Fibroblast of lung (primary cell): ENCODE measurements around the gene DOHH. TPM values are rescaled to one million over a fixed set of nuclear protein-coding genes. Genes with fewer than 3 reads are reported as not detected.

Experiments
- DNase-seq, 2 donors: peaks; one replicate each; pipeline versions ENCODE4 v3.0.0 to v3.0.0-alpha.2; 2010; ENCODE audit warnings: low read depth in 2 of 2
- H2AFZ ChIP-seq: 2 replicates; pipeline ENCODE4 v1.5.1; 2012; ENCODE audit warnings: low read length, control low read depth, inconsistent platforms
- H3K27ac ChIP-seq: 2 replicates; pipeline ENCODE4 v1.5.1; 2011; ENCODE audit warnings: low read length, control low read depth; ENCODE audit not compliant: insufficient read depth
- H3K27me3 ChIP-seq: 2 replicates; pipeline ENCODE4 v1.5.1; 2011; ENCODE audit warnings: mild to moderate bottlenecking, low read length; ENCODE audit not compliant: control insufficient read depth, insufficient read depth
- H3K36me3 ChIP-seq: 2 replicates; pipeline ENCODE4 v1.5.1; 2011; ENCODE audit warnings: low read length; ENCODE audit not compliant: control insufficient read depth, insufficient read depth
- H3K4me1 ChIP-seq: 2 replicates; pipeline ENCODE4 v1.5.1; 2011; ENCODE audit warnings: low read length; ENCODE audit not compliant: control insufficient read depth, insufficient read depth; ENCODE audit errors: extremely low read depth
- H3K4me2 ChIP-seq: 2 replicates; pipeline ENCODE4 v1.5.1; 2011; ENCODE audit warnings: low read length, control low read depth; ENCODE audit not compliant: insufficient read depth; ENCODE audit errors: extremely low read depth
- H3K4me3 ChIP-seq, 4 experiments: fragments of 200-600 bp in 1 of 4; sonication (generic) in 1 of 4; replicated peaks in 1 of 4; 2 replicates each; pipeline ENCODE4 v1.5.1; 2011 to 2016; ENCODE audit warnings: low read length in 4 of 4, low read depth in 3 of 4, mild to moderate bottlenecking in 3 of 4, control low read depth in 2 of 4, inconsistent platforms in 1 of 4, mixed read lengths in 1 of 4; ENCODE audit not compliant: insufficient read depth in 1 of 4; ENCODE audit errors: control extremely low read depth in 1 of 4
- H3K79me2 ChIP-seq: 2 replicates; pipeline ENCODE4 v1.5.1; 2012; ENCODE audit warnings: mild to moderate bottlenecking, low read length, inconsistent platforms; ENCODE audit not compliant: control insufficient read depth, insufficient read depth
- H3K9ac ChIP-seq: 2 replicates; pipeline ENCODE4 v1.5.1; 2011; ENCODE audit warnings: mild to moderate bottlenecking, low read length, control low read depth; ENCODE audit not compliant: insufficient read depth
- H3K9me3 ChIP-seq: 2 replicates; pipeline ENCODE4 v1.5.1; 2012; ENCODE audit warnings: low read depth, low read length; ENCODE audit not compliant: control insufficient read depth, insufficient read depth
- H4K20me1 ChIP-seq: 2 replicates; pipeline ENCODE4 v1.5.1; 2011; ENCODE audit warnings: low read length; ENCODE audit not compliant: control insufficient read depth, insufficient read depth; ENCODE audit errors: extremely low read depth
- CTCF ChIP-seq, 2 donors: IDR thresholded peaks in 1 of 2; conservative IDR thresholded peaks in 1 of 2; 1 replicate in 1 of 2; 2 replicates in 1 of 2; pipeline ENCODE4 v1.5.1; 2011 to 2012; ENCODE audit warnings: low read length in 2 of 2, control low read depth in 1 of 2, inconsistent platforms in 1 of 2, low read depth in 1 of 2, mild to moderate bottlenecking in 1 of 2
- EZH2 ChIP-seq: IDR thresholded peaks from 2 replicates; pipeline ENCODE4 v1.5.1; 2012; ENCODE audit warnings: low read length, control low read depth, mild to moderate bottlenecking; ENCODE audit errors: missing control alignments
- polyA plus RNA-seq, 2 donors: library from polyadenylated mRNA; depleted of rRNA in 1 of 2; stranded (reverse) in 1 of 2; unstranded in 1 of 2; fragments of >200 nt; gene quantifications; 2 replicates each; pipeline ENCODE4 v1.2.1, GENCODE V29; 2011 to 2012; ENCODE audit warnings: missing spikeins in 1 of 2
- total RNA-seq: library from RNA; depleted of rRNA; stranded (reverse); fragments of >200 nt; gene quantifications from 2 replicates; pipeline ENCODE4 v1.2.1, GENCODE V29; 2014

DOHH gene
- total and polyA plus RNA-seq, 2 donors (not counting 1 experiment from before 2014, with no cell fraction given) = 4.1 to 10.1 TPM

GRCh38 chr19:3535235-3535535 lies 34.7 kb upstream of the DOHH start:
- Histone ChIP-seq H3K27me3 (no peaks in the 10 kb centered on the region), H3K79me2 (no peaks in the 10 kb centered on the region), H3K27ac (no peak overlapping the region), H3K4me1 (peaks cover 5% of the 10 kb centered on the region), H3K4me2 (no peak overlapping the region), H4K20me1 (no peaks in the 10 kb centered on the region), H3K9me3 (no peaks in the 10 kb centered on the region), H3K9ac (no peak overlapping the region), H3K36me3 (peaks cover 38% of the 10 kb centered on the region), H3K4me3 (no peak overlapping the region), H2AFZ (no peak overlapping the region)
- no peak for DNase-seq
- no peak for TF ChIP-seq CTCF (conservative IDR thresholded peaks at IDR 0.05 in 1 of 2, IDR thresholded peaks at IDR 0.05 in 1 of 2; ENCODE audit: low read depth in 1 of 2, low read length in 2 of 2)
- TF ChIP-seq EZH2 = no peak

- no peak for DNase-seq
- H3K79me2 ChIP-seq = no peaks in the 10 kb centered on the region
- no peak overlapping the region for H2AFZ ChIP-seq
- no peak overlapping the region for H3K9ac ChIP-seq
- no peaks in the 10 kb centered on the region for H3K9me3 ChIP-seq
- no peak overlapping the region for H3K27ac ChIP-seq
- H4K20me1 ChIP-seq = no peaks in the 10 kb centered on the region
- peaks cover 38% of the 10 kb centered on the region for H3K36me3 ChIP-seq
- TF ChIP-seq EZH2 = no peak
- no peak for TF ChIP-seq CTCF (conservative IDR thresholded peaks at IDR 0.05 in 1 of 2, IDR thresholded peaks at IDR 0.05 in 1 of 2; ENCODE audit: low read depth in 1 of 2, low read length in 2 of 2)
- H3K4me1 ChIP-seq = peaks cover 5% of the 10 kb centered on the region
- no peak overlapping the region for H3K4me3 ChIP-seq
- H3K27me3 ChIP-seq = no peaks in the 10 kb centered on the region
- H3K4me2 ChIP-seq = no peak overlapping the region
These were observed 34.1 kb upstream of the DOHH start for GRCh38 chr19:3534375-3535234.

- Histone ChIP-seq H3K4me2 (no peak overlapping the region), H4K20me1 (no peaks in the 10 kb centered on the region), H3K9ac (no peak overlapping the region), H3K27ac (no peak overlapping the region), H3K4me3 (no peak overlapping the region), H3K4me1 (peaks cover under 1% of the 10 kb centered on the region), H3K9me3 (no peaks in the 10 kb centered on the region), H3K36me3 (peaks cover 32% of the 10 kb centered on the region), H3K27me3 (no peaks in the 10 kb centered on the region), H2AFZ (no peak overlapping the region), H3K79me2 (no peaks in the 10 kb centered on the region)
- no peak for DNase-seq
- no peak for TF ChIP-seq CTCF (conservative IDR thresholded peaks at IDR 0.05 in 1 of 2, IDR thresholded peaks at IDR 0.05 in 1 of 2; ENCODE audit: low read depth in 1 of 2, low read length in 2 of 2)
These were observed 33.2 kb upstream of the DOHH start for GRCh38 chr19:3533563-3534216.
